Naive B cell (primary cell): Measurements from ENCODE around the gene TUB. TPM values are rescaled to one million over a fixed set of nuclear protein-coding genes. Genes with fewer than 3 reads are reported as not detected.

Source experiments
- ATAC-seq, 2 donors: fragments of 150-1000 bp; cut with Tn5 transposase; 2 replicates each; pipeline ENCODE4 v1.10.0; 2021; ENCODE audit warnings: low read depth in 2 of 2, mild to moderate bottlenecking in 2 of 2, moderate library complexity in 2 of 2
- DNase-seq: peaks from one replicate; pipeline ENCODE4 v3.0.0; 2022
- H3K27ac Mint-ChIP-seq, 6 donors: one replicate each; pipeline ENCODE4 v1.8.0; 2020 to 2022; ENCODE audit warnings: mild to moderate bottlenecking in 6 of 6, mixed read lengths in 6 of 6, moderate library complexity in 5 of 6, inconsistent platforms in 2 of 6
- H3K27me3 Mint-ChIP-seq, 3 donors: one replicate each; pipeline ENCODE4 v1.8.0; 2021 to 2022; ENCODE audit warnings: mixed read lengths in 3 of 3, mild to moderate bottlenecking in 1 of 3
- H3K36me3 Mint-ChIP-seq, 2 donors: one replicate each; pipeline ENCODE4 v1.8.0; 2020 to 2022; ENCODE audit warnings: mixed read lengths in 2 of 2, inconsistent platforms in 1 of 2, mild to moderate bottlenecking in 1 of 2
- H3K4me1 Mint-ChIP-seq, 3 donors: one replicate each; pipeline ENCODE4 v1.8.0; 2020 to 2022; ENCODE audit warnings: mixed read lengths in 3 of 3, inconsistent platforms in 1 of 3, mild to moderate bottlenecking in 1 of 3, moderate library complexity in 1 of 3
- H3K4me3 Mint-ChIP-seq, 8 donors: one replicate each; pipeline ENCODE4 v1.8.0; 2020 to 2022; ENCODE audit warnings: mild to moderate bottlenecking in 8 of 8, mixed read lengths in 8 of 8, moderate library complexity in 8 of 8, inconsistent platforms in 2 of 8
- H3K9me3 Mint-ChIP-seq, 7 donors: one replicate each; pipeline ENCODE4 v1.8.0; 2020 to 2022; ENCODE audit warnings: mixed read lengths in 7 of 7, mild to moderate bottlenecking in 5 of 7, inconsistent platforms in 2 of 7, moderate library complexity in 1 of 7
- polyA plus RNA-seq, 6 donors: library from polyadenylated mRNA; unstranded; fragments of 300-500 nt; fragmentation: Illumina TruSeq; gene quantifications; one replicate each; pipeline ENCODE4 v1.2.3, GENCODE V29; 2021; ENCODE audit warnings: low read depth in 6 of 6

TUB gene
- polyA plus RNA-seq, 6 donors from 2014 or later, result 0.05 to 0.12 (median 0.11) TPM; not detected in 3

GRCh38 chr11:8138526-8138925, 57.5 kb downstream of the TUB start:
- no peak for DNase-seq
- Mint-ChIP-seq H3K27ac (no peak overlapping the region), H3K36me3 (peaks cover 8 to 32% of the 10 kb centered on the region in 2 donors), H3K4me1 (peaks cover 0 to 3% (median 0%) of the 10 kb centered on the region in 3 donors), H3K9me3 (peaks cover 0 to 12% (median 4%) of the 10 kb centered on the region in 7 donors), H3K27me3 (no peaks in the 10 kb centered on the region), H3K4me3 (no peak overlapping the region)
- no peak for ATAC-seq

DNA sequence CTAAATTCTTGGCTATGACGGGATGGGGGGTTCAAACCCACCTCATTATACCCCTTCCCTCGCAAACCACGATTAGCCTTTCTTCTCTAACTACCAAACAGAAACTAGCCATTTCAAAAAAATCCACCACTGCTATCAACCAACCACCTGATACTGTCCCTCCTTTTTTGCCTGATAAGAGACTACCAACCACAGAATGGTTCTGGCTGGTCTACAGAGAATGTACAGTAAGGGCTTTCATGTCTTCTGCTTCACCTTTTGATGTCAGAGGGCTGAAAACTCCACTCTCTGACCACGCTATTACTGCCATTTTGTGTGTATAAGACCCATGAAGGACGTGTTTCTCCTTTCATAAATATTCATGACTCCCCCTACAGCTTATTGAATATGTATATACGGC, 68.7 kb downstream of the TUB start:
- H3K27ac Mint-ChIP-seq, result peak overlapping the region in 1 of 6 donors; percentile 11
- H3K4me1 Mint-ChIP-seq, result peaks cover 3 to 18% (median 11%) of the 10 kb centered on the region in 3 donors
- no peak overlapping the region for H3K4me3 Mint-ChIP-seq
- DNase-seq (no peak), ATAC-seq (no peak)
- peaks cover 9 to 17% of the 10 kb centered on the region in 2 donors for H3K36me3 Mint-ChIP-seq
- peaks cover 0 to 6% (median 0%) of the 10 kb centered on the region in 7 donors for H3K9me3 Mint-ChIP-seq
- no peaks in the 10 kb centered on the region for H3K27me3 Mint-ChIP-seq

Other genes starting within 250 kb of the TUB start
- not detected for gene OR10A6, start 149.9 kb upstream of the TUB start, polyA plus RNA-seq
- gene OR10A3, start 139.5 kb upstream of the TUB start, polyA plus RNA-seq, result not detected
- not detected for gene NLRP10, start 115.8 kb upstream of the TUB start, polyA plus RNA-seq
- 100 to 1,000 TPM; 384 to 508 (median 420) TPM for gene EIF3F, start 93.9 kb upstream of the TUB start, polyA plus RNA-seq
- gene RIC3, start 87.8 kb downstream of the TUB start, polyA plus RNA-seq, result 1 to 10 TPM; 3.2 to 7.3 (median 5.7) TPM
- not detected for gene LMO1, start 182.7 kb downstream of the TUB start, polyA plus RNA-seq